Brain pericyte (primary cell): ENCODE results near the gene IPCEF1.

Source experiments
- DNase-seq: peaks from one replicate; pipeline ENCODE4 v3.0.0-alpha.2; 2012; ENCODE audit warnings: low read depth, low spot score

IPCEF1 gene

DNA sequence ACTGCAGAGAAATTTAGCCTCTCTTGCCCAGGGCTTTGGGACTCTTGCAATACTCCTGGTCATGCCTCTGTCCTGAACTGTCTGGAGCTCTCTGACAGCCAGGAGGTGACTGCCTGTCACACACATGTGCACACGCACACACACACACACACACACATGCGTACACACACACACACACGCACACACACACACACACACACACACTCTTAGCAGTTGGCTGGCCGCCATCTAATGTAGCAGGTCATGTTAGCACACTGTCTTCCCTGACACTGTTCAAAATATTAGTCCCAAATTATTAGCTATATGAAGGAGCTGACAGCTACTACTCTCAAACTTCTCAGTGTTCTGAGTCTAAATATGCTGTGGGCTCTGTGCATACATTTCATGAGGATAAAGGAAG, 60.9 kb downstream of the IPCEF1 start:
- DNase-seq: no peak

DNA sequence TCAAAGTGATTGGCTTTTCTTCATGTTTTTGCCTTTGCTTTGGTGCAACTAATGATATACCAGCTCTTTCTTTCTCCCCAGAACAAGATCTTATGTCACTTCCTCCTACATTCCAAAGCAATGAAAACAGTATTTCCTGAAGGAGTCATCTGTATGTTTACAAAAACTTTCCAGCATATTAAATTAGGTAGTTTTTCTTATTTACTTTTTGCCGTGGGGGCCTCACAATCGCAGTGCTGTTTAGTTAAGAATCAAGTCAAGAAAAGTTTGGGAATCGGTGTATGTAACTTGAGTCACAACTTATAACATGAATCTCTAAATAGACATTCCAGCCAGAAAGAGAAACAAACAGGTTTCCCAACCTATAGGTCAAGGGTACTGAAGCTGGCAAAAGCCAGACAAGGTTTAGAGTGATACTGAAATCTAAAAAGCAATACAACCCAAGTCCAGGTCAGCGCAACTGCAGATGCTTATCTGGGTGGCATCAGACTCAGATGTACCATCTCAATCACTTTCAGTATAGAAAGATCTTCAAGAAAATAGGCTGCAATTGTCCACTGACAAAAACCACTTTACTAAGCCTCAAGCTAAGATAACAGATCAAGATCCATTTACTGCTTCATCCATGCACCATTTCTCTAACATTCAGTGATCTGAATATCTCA, 63.6 kb downstream of the IPCEF1 start:
- DNase-seq: no peak

DNA sequence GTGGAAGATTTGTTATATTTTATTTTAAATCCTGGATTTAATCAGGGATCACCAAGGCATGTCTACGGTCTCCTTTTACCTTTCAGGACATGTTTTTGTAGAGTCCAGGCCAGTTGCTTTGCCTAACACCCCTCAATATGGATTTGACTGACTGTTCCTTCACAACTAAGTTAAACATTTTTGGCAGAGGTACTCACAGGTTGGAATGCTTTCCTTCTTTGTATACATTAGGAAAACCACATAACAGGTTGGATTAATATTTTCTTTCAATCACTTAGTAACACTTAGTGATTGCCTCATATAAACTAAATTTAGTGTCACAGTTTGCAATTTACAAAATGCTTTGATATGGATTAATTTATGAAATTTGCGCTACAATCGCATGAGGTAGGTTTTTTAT, 64.5 kb downstream of the IPCEF1 start:
- DNase-seq: no peak

DNA sequence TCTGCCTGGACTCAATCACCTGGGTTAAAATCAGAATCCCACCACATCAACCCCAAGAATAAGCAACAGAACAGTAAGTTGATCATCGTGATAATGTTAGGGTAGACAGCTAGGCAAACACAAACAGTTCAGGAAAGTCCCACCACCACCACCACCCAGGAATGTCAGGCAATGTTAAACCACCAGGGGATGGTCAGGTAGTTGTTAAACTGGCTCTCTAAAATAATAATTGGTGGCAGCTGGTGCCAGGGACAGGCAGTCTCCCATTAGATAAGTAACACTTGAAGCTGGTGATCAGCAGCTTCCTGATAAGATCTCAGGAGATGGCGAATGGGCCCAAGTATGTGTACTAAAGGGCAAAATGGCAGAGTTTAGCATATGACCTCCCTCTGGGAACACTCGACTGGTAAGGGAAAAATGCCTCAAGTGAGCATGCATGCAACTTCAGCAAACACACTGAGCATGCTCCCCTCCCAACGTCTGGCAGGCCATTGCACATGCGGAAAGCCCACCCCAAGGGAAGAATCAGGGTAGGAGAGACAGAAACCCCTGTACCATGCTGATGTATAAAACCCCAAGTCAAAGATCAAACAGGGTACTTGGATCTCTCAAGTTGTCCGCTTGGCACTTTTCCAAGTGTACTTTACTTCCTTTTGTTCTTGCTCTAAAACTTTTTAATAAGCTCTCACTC, 66.6 kb downstream of the IPCEF1 start:
- no peak for DNase-seq

DNA sequence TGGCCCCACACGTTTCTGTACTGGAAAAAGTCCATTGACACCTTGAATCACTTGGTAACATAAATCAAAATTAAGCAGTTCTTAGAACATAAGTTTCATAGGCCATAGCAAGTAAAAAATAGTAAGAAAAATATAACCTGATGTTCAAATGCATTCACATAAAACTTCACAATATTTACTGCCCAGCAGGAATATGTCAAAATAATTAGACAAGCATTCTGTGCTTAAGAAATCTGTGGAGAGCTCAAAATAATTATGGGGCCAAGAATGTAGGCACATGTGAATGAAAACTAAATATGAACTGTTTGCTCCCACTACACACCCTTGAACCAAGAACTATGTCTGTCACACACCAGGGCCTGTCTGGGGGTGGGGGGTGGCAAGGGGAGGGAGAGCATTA, 70.8 kb downstream of the IPCEF1 start:
- DNase-seq: no peak

DNA sequence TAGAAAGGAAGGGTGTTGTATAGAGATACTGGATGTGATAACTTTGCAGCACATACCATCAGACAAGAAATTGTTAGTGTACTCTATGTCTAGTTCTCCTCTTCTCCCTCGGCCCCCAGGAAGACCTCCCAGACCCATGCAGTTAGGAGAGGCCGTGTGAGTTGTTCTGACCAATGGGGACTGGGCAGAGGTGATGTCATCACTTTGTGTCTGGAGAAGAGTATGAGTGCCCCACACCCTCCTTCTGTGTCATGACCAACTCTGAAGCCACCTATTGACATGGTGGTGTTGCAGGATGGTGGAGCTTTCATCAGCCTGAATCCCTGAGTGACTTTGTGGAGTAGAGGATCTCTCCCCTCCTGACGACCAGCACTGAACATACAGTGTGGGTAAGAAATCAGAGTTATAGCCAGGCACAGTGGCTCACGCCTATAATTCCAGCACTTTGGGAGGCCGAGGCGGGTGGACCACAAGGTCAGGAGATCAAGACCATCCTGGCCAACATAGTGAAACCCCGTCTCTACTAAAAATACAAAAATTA, 72.2 kb downstream of the IPCEF1 start:
- DNase-seq: no peak

DNA sequence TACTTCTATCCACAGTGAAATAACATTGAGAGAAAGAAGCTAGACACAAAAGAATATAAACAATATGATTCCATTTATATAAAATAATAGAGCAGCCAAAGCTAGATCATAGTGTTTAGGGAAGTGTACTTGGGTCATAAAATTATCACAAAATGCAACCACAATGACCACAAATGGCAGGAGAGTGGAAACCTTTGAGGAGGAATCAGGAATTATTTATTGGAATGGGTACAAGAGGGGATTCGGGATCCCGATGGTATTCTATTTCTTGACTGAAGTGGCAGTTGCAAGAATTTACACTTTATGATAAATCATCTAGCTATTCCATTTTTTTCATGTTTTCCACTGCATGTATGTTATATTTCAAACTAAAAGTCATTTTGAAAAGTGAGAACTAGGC, 76.1 kb downstream of the IPCEF1 start:
- no peak for DNase-seq

DNA sequence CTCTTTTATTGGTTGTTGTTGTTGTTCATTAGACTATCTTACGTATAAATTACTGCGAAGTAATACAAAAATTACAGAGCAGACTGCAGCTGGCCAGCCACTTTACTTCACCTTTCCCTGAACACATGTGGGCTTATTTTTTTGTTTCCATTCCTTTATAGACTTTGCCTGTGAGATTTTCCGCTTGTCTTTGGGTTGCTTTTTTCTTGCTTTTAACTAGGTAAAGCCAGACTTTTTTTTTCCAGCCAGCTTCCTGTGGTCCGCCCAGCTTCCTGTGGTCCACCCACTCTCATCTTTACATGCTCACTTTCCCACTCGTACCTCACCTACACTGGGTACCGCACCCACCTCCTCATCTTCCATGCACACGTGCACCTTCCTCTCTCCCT, 79.0 kb downstream of the IPCEF1 start:
- no peak for DNase-seq

DNA sequence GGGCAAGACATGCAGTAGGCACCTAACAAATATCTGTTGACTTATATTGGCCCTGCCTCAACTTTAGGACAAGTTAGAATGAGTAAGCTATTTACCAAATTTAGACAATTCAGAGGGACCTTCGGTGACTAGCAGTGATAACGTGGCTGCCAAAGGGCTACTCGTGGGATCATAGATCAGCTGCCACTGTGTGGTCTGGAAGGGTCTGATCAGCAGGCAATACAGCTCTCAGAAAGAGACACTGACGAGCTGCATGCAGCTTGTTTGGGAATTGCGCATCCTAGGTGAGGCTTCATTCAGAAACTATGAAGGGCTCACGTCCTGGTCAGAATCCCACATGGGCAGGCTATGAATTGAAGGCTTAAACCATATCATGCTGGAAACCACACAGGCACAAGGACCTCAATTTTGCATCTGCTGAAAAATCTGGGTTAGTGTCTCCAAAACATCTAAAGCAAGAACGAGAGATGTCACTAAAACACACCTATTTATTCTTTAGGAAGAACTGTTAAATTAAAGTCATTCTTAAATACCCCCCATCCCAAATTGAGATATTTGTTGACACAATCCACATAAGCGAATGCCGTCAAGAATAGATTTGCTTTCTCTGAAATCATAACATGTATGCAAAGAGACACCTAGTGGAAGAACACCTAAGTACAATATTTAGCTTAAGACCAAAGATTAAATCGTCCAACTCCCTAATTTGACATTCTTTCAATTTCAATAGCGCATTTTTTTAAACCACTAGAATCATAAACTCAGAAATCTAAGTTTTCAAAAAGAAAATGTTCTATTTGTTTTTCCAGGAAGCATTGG, 79.6 kb downstream of the IPCEF1 start:
- DNase-seq: no peak

DNA sequence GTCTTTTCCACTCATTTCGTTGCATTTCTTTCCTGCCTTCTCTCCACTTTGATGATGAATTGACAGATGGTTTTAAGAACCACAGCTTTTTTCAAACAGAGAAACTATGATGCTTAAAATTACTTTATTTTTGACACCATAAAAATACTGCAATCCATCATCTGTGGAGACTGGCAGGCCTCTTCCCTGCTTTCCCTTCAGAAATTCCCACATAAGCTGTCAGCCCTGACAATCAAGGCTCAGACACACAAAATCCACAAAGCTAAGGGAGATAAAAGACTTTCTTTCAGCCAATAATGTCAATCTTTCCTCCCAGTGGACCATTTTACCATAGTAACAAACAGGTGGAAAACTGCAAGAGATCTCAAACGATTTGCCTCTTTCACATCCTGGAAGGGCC, 82.4 kb downstream of the IPCEF1 start:
- no peak for DNase-seq

DNA sequence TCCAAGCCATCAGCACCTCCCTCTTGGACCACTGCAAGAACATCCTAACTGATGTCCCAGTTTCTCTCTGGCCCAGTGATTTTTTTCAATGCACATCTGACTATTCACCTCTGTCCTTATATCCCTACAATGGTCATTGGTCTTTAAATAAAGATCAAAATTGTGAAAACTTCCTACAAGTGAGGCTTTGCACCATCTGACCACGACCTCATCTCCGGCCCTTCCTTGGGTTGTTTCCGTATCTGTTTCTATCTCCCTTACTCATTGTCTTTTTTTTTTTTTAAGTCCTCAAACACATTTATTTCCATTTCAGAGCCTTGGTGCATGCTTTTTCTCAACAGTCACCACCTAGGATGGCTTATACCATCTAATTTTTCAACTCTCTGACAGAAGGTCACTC, 88.1 kb downstream of the IPCEF1 start:
- DNase-seq: no peak

DNA sequence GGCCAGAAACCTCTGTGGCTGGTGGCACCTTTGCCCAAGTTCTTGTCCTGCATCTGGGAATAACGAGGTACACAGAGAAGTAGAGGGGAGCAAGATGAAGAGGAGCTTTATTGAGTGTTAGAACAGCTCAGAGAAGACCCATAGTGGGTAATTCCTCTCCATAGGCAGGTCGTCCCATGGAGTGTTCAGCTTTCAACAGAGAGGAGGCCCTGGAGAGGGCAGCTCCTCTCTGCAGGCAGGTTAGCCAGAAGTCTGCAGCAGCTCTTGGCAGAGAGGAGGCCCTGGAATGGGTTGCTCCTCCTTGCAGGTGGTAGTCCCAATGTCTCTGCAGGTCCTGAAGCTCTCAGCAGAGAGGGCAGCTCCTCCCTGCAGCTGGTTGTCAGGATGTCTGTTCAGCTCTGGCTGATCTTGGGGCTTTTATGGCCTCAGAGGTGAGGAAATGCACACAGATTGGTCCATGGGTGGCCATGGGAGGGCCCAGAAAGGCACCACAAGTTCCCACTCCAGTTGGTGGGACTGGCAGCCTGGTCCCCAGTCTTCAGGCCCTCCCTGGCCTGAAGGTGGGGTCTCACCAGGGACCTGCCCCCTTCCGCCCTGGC, 89.0 kb downstream of the IPCEF1 start:
- no peak for DNase-seq

DNA sequence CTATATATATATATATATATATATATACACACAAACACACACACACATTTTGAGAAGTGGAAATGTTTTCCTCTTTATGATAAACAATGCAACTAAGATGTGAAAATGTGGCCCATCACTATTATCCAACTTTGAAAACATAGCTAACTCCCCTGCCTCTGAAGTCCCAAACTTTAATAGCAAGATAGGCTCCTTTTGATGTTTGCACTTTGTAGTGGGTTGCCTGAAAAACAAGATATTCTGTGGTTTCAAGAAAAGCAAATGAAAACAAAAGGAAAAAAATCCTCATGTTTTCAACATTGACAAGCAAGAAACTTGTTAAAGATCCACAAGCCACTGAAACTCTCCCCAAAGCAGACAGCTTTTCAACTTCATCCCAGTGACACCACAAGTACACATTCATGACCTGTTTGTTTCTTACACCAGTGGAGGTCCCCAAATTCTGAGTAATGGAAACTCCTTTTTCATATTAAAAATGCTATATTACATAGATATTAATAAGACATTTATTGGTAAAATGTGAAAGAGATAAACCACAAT, 90.0 kb downstream of the IPCEF1 start:
- DNase-seq: no peak

DNA sequence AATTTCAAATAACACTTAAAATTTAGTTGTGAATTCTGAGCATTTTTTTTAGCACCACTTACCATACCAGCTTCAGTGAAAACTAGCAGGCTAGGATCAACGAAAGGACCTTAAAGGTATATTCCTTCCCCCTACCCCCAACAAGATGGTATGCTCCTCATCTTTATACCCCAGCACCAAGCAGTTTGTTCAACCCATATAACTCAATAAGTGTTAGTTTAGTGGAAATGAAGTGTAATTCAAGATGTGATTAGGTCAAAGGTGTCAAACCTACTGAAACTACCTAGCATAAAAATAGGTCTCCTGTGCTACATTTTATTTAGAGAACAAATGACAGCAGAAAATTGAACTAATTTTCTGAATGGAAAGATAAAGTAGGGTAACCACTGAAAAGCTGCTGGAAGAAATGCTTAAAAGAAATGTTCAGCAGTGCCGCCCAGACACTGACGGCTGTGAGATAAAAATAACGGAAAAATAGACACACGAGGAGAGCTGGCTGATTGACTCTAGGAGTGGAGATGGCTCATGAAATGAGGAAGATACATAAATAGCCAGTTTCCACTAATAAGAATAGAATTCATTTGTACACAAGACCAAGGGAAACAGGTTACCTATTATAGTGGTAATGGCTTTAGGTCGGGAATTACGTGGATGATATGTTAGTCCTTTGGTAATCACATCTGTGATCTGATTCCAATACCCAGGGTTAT, 94.8 kb downstream of the IPCEF1 start:
- DNase-seq: no peak

DNA sequence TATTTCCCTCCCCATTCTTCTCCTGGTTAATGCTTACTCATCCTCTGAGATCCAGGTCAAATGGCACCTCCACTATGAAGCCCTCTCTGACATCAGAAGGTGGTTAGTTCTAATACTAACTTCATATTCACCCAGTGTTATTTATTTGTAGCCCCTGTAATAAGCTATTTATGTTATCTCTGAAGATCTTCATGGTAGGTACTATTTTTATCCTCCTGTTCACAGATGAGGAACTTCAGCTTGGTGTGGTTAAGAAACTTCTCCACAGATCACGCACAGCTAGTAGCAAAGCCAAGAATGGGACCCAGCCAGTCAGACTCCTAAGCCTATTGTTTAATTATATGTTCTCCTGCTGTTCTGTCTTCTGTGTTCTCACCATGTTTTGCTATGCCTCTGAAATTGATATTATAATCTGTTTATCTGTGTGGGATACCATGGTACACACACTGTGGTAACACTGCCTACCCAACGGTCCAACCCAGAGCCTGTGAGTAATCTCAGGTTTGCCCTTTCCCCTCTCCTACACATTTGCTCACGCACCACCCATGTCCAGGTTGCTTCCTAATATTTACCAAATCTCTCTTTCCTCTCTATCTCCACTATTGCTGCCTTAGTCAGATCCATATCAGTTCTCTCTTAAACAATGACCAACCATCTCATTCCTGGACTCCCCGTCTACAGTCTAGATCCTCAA, 98.4 kb downstream of the IPCEF1 start:
- no peak for DNase-seq

DNA sequence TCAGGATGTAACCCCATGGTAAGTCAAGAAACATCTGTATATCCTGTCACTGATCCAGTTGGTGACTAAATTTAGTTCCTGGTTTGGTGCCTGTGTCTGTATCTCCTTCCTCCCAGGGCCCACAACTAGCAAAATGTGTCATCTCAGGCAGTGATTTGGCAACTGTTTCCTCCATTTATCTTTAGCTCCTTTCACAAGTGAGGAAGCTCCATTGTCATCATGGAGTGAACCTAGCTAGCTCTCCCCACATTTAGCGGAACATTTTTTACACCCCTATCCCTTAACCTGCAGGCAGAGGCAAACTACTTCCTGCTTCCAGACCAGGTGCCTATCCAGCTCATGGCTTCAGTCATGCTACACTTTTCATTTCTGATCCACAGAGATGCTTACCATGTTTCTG, 99.5 kb downstream of the IPCEF1 start:
- DNase-seq: no peak

DNA sequence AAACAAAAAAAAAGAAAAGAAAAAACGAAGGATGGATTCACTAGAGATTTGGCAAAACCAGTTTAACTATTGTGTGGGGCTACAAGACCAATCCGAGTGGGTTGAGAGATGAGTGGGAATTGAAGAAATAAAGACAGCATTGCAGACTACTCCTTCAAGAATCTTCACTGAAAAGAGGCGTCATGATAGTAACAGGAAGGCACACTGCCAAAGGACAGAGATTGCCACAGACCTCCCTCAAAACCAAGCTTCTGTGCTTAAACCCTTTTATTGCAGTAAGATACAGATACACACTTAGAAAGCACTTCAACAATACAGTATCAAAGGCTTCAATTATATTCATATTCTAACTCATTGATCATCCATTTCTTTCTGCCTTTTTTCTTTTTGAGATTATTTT, 103.9 kb downstream of the IPCEF1 start:
- DNase-seq: no peak

DNA sequence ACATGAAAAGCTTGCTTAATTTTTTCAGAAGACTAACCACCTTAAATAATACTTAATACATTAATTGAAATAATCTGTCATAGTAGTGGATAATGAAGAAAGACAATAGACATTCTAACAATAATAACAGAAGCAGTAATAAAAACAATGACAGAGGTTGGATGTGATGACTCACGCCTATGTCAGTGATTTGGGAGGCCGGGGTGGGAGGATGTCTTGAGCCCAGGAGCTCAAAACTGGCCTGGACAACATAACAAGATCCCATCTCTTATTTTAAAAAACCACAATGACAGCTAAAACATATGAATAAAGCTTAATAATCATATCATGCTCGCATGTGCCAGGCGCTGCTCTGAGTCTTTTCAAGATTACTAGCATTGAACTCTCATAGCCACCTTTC, 105.5 kb downstream of the IPCEF1 start:
- no peak for DNase-seq

DNA sequence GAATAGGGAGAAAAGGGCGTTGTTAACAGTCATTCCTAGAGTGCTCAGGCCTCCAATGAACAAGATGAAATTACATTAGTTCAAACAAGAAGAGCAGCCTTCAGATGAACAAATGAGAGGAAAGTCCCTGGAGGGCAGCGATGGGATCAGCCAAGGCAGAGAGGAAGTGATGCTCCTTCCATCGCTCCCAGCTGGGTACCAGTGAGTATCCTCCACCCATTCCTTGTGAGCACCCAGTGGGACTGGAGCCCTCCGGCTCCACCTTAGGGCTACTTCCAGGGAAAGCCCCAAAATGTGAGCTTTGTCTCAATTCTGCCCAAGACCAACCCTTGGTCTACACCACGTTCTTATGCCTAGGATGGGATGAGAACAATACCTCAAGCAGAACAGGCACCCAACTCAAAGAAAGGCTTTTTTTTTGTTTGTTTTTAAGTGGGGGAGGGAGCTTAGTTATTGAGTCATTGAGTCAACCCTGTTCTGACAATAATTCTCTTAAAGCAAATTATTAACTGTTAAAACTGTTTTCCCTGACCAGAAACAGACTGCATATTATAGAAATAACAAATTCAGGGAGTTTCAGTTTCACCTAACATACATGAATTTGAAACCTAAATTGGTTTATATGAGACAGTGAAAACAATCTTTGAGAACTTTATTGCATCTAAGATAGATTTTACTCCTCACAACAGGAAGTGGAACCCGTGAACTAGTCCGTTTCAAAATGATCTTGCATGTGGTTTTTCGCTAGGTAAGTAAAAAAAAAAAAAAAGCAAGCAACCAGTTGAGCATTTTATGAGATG, 106.9 kb downstream of the IPCEF1 start:
- DNase-seq: no peak
